ENCODE results near the gene QRICH1. TPM values are rescaled to one million over a fixed set of nuclear protein-coding genes. Genes with fewer than 3 reads are reported as not detected.

QRICH1 gene
- total RNA-seq (100 to 1,000 TPM; 142 to 202 (median 155) TPM), total RNA-seq (3.8 to 17.6 (median 10.8) reads per million in 29 experiments)
- total RNA-seq (2013), result 81.7 TPM

DNA sequence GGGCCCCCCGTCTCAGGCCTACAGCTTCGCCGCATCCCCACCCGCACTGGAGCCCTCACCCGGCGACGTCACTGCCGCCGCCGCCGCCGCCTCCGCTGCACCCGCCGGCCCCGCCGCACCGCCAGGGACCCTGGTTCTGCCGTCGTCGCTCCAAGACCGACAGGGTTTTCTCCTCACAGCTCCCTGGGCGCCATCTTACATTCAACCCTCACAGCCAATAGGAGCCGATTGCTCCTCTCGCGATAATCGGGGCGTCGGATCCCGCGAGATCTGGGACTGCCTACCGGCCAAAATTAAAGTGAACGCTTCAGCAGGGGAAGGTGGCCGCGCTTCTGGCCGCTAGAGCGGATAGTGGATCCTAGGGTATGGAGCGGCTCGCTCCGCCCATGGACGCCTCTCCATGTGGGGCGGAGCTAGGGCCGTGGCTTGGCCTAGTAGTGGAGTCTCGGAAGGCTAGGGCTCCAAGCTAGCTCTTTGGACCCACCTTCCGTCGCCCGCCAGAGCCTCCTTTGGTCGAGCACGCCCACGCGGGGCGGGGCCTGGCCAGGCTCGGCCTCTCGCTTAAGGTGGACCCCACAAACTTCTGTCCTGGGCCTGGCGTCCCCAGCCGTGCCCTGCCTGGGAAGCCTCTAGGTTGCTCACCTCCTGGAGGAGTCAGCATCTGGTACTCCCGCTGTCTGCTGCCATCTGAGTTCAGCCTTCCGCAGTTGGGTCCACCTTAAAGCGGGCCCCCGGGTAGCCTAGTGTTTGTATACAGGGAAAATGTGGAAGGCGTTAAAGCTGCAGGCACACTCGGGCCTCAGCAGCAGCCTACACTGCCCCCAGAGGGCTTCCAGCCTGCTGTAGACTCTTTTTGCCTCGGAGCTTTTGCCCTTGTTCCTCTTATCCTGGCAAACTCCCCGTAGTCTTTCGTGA, at the start of gene QRICH1:
QRICH1 (minus strand) TSS at position 219 of the 915 bp plus-strand sequence. CDS start 17,054 bp downstream, outside the sequence.
- peak within 1 kb of the TSS; percentile 96 for H3K27ac ChIP-seq (ENCODE audit: low read length)
- Mint-ChIP-seq H3K4me1 (peaks cover 40 to 49% (median 44%) of the 10 kb centered on the region in 3 donors), H3K27me3 (no peaks in the 10 kb centered on the region), H3K9me3 (no peaks in the 10 kb centered on the region), H3K27ac (peak within 1 kb of the TSS; percentile 98 to 99), H3K4me3 (peak within 1 kb of the TSS; percentile 90 to 98 (median 94)), H3K36me3 (peaks cover 18% of the 10 kb centered on the region)
- peaks cover 0 to 27% of the 10 kb centered on the region in 2 donors for H3K36me3 ChIP-seq (ENCODE audit: control insufficient read depth in 2 of 2, extremely low read depth in 1 of 2, insufficient read depth in 1 of 2, low read length in 1 of 2)
- DNase-seq, result peak; percentile 91 to 97 (median 95)
- H3K27me3 ChIP-seq (replicated peaks in 1 of 2; ENCODE audit: control insufficient read depth in 2 of 2, extremely low read depth in 1 of 2, insufficient read depth in 2 of 2, low read length in 1 of 2), result no peaks in the 10 kb centered on the region
- ATAC-seq (replicated peaks in 1 of 4), result peak; percentile 81 to 87 (median 86)
- POLR2A ChIA-PET, result interaction anchor here (0.7 to 1.3 kb wide), 5 partner anchors 10 to 376 kb away, joined by 3 to 17 read pairs (median 3); partner anchors contain the start of genes DAG1 (in 1 of the 2), USP19 (in 1 of the 2) and WDR6 (in 1 of the 2)
- peak within 1 kb of the TSS; percentile 78 to 99 for H3K4me3 ChIP-seq (ENCODE audit: control insufficient read depth in 1 of 2, extremely low read depth in 1 of 2, low read length in 1 of 2)
- CTCF ChIA-PET, result interaction anchor here (0.5 to 2.7 kb wide), 13 partner anchors 10 to 410 kb away, joined by 3 to 28 read pairs (median 4); partner anchors contain the start of genes DAG1 (in 1 of the 2), KLHDC8B (in 1 of the 2), NDUFAF3 (in 1 of the 2) and QARS1 (in 1 of the 2)
- 0% methylated on average over 58 of the region's 65 CpGs for WGBS (ENCODE audit: insufficient coverage)
- H3K9me3 ChIP-seq, result no peaks in the 10 kb centered on the region
- peaks cover 14 to 37% of the 10 kb centered on the region in 2 experiments for H3K4me1 ChIP-seq (ENCODE audit: control insufficient read depth in 1 of 2, extremely low read depth in 1 of 2, insufficient read depth in 2 of 2, low read length in 2 of 2)

DNA sequence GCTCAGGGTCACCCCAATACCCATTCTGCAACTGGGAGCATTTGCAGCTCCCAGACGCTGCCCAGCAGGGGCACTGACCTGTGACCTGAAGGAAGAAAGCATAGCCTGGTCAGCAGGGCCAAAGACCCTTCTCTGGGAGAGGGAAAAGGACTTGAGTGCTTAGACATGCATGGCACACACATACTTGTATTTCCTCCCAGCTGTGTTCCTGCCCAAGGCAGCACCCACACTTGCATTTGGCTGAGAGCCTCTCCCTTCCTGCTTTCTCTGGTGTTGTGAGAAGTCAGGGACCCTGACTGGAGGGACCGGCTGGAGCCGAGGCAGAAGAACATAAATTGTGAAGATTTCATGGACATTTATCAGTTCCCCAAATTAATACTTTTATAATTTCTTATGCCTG, 46.2 kb upstream of the QRICH1 start:
- H3K27ac Mint-ChIP-seq, result no peak overlapping the region
- H3K9me3 ChIP-seq, result no peaks in the 10 kb centered on the region
- WGBS (ENCODE audit: insufficient coverage), result no CpG with 5 or more reads among the region's 3 CpGs
- H3K9me3 Mint-ChIP-seq, result peaks cover 0 to 4% (median 0%) of the 10 kb centered on the region in 3 donors
- H3K4me1 Mint-ChIP-seq, result no peaks in the 10 kb centered on the region
- peaks cover 0 to 36% of the 10 kb centered on the region in 2 experiments for H3K27me3 ChIP-seq (replicated peaks in 1 of 2; ENCODE audit: control insufficient read depth in 2 of 2, extremely low read depth in 1 of 2, insufficient read depth in 2 of 2, low read length in 1 of 2)
- ATAC-seq (replicated peaks in 1 of 4), result no peak
- POLR2A ChIA-PET, result no interaction called here
- no peak overlapping the region for H3K4me3 ChIP-seq (ENCODE audit: control insufficient read depth in 1 of 2, extremely low read depth in 1 of 2, low read length in 1 of 2)
- H3K36me3 Mint-ChIP-seq, result no peaks in the 10 kb centered on the region
- peaks cover 14 to 21% of the 10 kb centered on the region in 2 donors for H3K27me3 Mint-ChIP-seq
- DNase-seq, result no peak
- no peak overlapping the region for H3K4me3 Mint-ChIP-seq
- H3K27ac ChIP-seq (ENCODE audit: low read length), result no peak overlapping the region
- H3K4me1 ChIP-seq (ENCODE audit: control insufficient read depth in 1 of 2, extremely low read depth in 1 of 2, insufficient read depth in 2 of 2, low read length in 2 of 2), result no peaks in the 10 kb centered on the region
- CTCF ChIA-PET, result no interaction called here
- H3K36me3 ChIP-seq (ENCODE audit: control insufficient read depth in 2 of 2, extremely low read depth in 1 of 2, insufficient read depth in 1 of 2, low read length in 1 of 2), result no peaks in the 10 kb centered on the region

GRCh38 chr3:49135499-49135898, 41.6 kb upstream of the QRICH1 start:
- ATAC-seq (replicated peaks in 1 of 4), result no peak
- Histone ChIP-seq H3K9me3 (no peaks in the 10 kb centered on the region), H3K4me3 (ENCODE audit: control insufficient read depth in 1 of 2, extremely low read depth in 1 of 2, low read length in 1 of 2) (no peak overlapping the region), H3K36me3 (ENCODE audit: control insufficient read depth in 2 of 2, extremely low read depth in 1 of 2, insufficient read depth in 1 of 2, low read length in 1 of 2) (no peaks in the 10 kb centered on the region), H3K27ac (ENCODE audit: low read length) (no peak overlapping the region), H3K27me3 (replicated peaks in 1 of 2; ENCODE audit: control insufficient read depth in 2 of 2, extremely low read depth in 1 of 2, insufficient read depth in 2 of 2, low read length in 1 of 2) (peaks cover 0 to 60% of the 10 kb centered on the region in 2 experiments), H3K4me1 (ENCODE audit: control insufficient read depth in 1 of 2, extremely low read depth in 1 of 2, insufficient read depth in 2 of 2, low read length in 2 of 2) (peaks cover 0 to 6% of the 10 kb centered on the region in 2 experiments)
- CTCF ChIA-PET, result no interaction called here
- DNase-seq, result no peak
- H3K27me3 Mint-ChIP-seq, result peaks cover 14 to 46% of the 10 kb centered on the region in 2 donors
- H3K4me3 Mint-ChIP-seq, result no peak overlapping the region
- H3K4me1 Mint-ChIP-seq, result peaks cover 0 to 4% (median 2%) of the 10 kb centered on the region in 3 donors
- POLR2A ChIA-PET, result no interaction called here
- H3K27ac Mint-ChIP-seq, result no peak overlapping the region
- no peaks in the 10 kb centered on the region for H3K9me3 Mint-ChIP-seq
- WGBS (ENCODE audit: insufficient coverage), result 64% methylated on average over 4 of the region's 4 CpGs
- H3K36me3 Mint-ChIP-seq, result no peaks in the 10 kb centered on the region

DNA sequence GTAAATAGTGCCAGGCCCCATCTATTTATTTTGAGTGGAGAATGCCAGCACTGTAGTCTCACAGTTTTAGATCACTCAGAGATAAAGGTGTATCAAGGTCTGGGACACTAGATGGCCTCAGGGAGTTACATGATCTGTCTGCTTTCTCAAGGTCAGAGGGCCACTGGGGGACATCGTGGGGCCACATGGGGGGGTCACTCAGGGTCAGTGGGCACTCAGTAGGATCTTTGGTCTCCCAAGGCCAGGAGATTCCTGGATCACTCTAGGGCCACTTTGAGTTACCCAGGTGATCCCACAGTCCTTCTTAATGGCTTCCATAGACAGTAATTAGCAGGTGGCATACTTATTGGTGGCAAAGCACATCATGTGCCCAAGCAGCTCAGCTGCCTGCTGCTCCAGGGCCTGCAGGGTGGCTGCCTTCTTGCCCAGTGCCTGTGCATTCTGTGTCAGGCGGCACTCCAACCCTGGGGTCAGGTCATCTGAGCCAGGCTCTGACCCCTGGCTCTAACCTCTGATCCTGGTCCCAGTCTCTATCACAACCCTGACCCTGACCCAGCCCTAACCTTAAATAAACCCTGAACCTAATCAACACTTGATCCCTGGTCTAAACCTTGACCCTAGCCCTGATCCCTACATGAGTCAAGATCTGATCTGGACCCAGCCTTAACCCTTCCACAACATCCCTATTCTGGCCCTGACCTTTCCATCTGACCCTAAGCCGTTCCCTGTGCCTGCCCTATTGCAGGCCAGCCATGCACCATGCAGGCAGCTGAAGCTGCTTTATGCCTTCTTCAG, 40.8 kb upstream of the QRICH1 start:
- 65% methylated on average over 3 of the region's 3 CpGs for WGBS (ENCODE audit: insufficient coverage)
- no peak overlapping the region for H3K4me3 ChIP-seq (ENCODE audit: control insufficient read depth in 1 of 2, extremely low read depth in 1 of 2, low read length in 1 of 2)
- no peaks in the 10 kb centered on the region for H3K9me3 Mint-ChIP-seq
- no peak for ATAC-seq (replicated peaks in 1 of 4)
- no peak overlapping the region for H3K27ac ChIP-seq (ENCODE audit: low read length)
- no peaks in the 10 kb centered on the region for H3K9me3 ChIP-seq
- peaks cover 0 to 60% of the 10 kb centered on the region in 2 experiments for H3K27me3 ChIP-seq (replicated peaks in 1 of 2; ENCODE audit: control insufficient read depth in 2 of 2, extremely low read depth in 1 of 2, insufficient read depth in 2 of 2, low read length in 1 of 2)
- no peaks in the 10 kb centered on the region for H3K36me3 ChIP-seq (ENCODE audit: control insufficient read depth in 2 of 2, extremely low read depth in 1 of 2, insufficient read depth in 1 of 2, low read length in 1 of 2)
- peaks cover 8 to 40% of the 10 kb centered on the region in 2 donors for H3K27me3 Mint-ChIP-seq
- H3K4me3 Mint-ChIP-seq, result no peak overlapping the region
- ChIA-PET CTCF (no interaction called here), POLR2A (no interaction called here)
- peaks cover 0 to 6% of the 10 kb centered on the region in 2 experiments for H3K4me1 ChIP-seq (ENCODE audit: control insufficient read depth in 1 of 2, extremely low read depth in 1 of 2, insufficient read depth in 2 of 2, low read length in 2 of 2)
- DNase-seq, result no peak
- peaks cover 0 to 4% (median 2%) of the 10 kb centered on the region in 3 donors for H3K4me1 Mint-ChIP-seq
- H3K27ac Mint-ChIP-seq, result no peak overlapping the region
- no peaks in the 10 kb centered on the region for H3K36me3 Mint-ChIP-seq

GRCh38 chr3:49133226-49133951, 39.5 kb upstream of the QRICH1 start:
- ChIA-PET CTCF (interaction anchor here in 1 of 2 donors (0.6 kb wide), 1 partner anchor 39 kb away, joined by 3 read pairs; no protein-coding TSS in a partner anchor), POLR2A (no interaction called here)
- H3K4me1 Mint-ChIP-seq, result peaks cover 0 to 4% (median 2%) of the 10 kb centered on the region in 3 donors

More at GRCh38 chr3:49133226-49133951, 39.5 kb upstream of the QRICH1 start:
- H3K27me3 Mint-ChIP-seq, result peaks cover 8 to 40% of the 10 kb centered on the region in 2 donors
- no peak overlapping the region for H3K4me3 ChIP-seq (ENCODE audit: control insufficient read depth in 1 of 2, extremely low read depth in 1 of 2, low read length in 1 of 2)
- H3K36me3 Mint-ChIP-seq, result no peaks in the 10 kb centered on the region
- peaks cover 0 to 6% of the 10 kb centered on the region in 2 experiments for H3K4me1 ChIP-seq (ENCODE audit: control insufficient read depth in 1 of 2, extremely low read depth in 1 of 2, insufficient read depth in 2 of 2, low read length in 2 of 2)
- H3K9me3 Mint-ChIP-seq, result no peaks in the 10 kb centered on the region
- H3K36me3 ChIP-seq (ENCODE audit: control insufficient read depth in 2 of 2, extremely low read depth in 1 of 2, insufficient read depth in 1 of 2, low read length in 1 of 2), result no peaks in the 10 kb centered on the region
- H3K27ac ChIP-seq (ENCODE audit: low read length), result no peak overlapping the region
- H3K9me3 ChIP-seq, result no peaks in the 10 kb centered on the region
- peak overlapping the region in 1 of 3 donors; percentile 44 for H3K4me3 Mint-ChIP-seq
- ATAC-seq (replicated peaks in 1 of 4), result no peak
- H3K27me3 ChIP-seq (replicated peaks in 1 of 2; ENCODE audit: control insufficient read depth in 2 of 2, extremely low read depth in 1 of 2, insufficient read depth in 2 of 2, low read length in 1 of 2), result peaks cover 0 to 57% of the 10 kb centered on the region in 2 experiments
- WGBS (ENCODE audit: insufficient coverage), result 17% methylated on average over 23 of the region's 30 CpGs
- DNase-seq, result no peak
- peak overlapping the region in 1 of 2 donors; percentile 23 for H3K27ac Mint-ChIP-seq

Data from T-cell (primary cell).